DOHH2 (cell line): ENCODE measurements around the gene SIAH2.

ENCODE experiments used
- EZH2phosphoT487 ChIP-seq: fragments of 200-600 bp; sonication (generic); IDR thresholded peaks from 2 replicates; pipeline ENCODE4 v1.6.1; 2017; ENCODE audit warnings: borderline replicate concordance, mild to moderate bottlenecking, antibody characterized with exemption, low read length, moderate library complexity, mixed read lengths
- TF ChIP-seq, protein P1 (sequence below): fragments of 200-600 bp; sonication (generic); IDR thresholded peaks from one replicate; pipeline ENCODE4 v1.5.1; 2014; ENCODE audit warnings: antibody characterized with exemption, mild to moderate bottlenecking, low read depth, low read length; ENCODE audit not compliant: poor library complexity, severe bottlenecking

DNA sequence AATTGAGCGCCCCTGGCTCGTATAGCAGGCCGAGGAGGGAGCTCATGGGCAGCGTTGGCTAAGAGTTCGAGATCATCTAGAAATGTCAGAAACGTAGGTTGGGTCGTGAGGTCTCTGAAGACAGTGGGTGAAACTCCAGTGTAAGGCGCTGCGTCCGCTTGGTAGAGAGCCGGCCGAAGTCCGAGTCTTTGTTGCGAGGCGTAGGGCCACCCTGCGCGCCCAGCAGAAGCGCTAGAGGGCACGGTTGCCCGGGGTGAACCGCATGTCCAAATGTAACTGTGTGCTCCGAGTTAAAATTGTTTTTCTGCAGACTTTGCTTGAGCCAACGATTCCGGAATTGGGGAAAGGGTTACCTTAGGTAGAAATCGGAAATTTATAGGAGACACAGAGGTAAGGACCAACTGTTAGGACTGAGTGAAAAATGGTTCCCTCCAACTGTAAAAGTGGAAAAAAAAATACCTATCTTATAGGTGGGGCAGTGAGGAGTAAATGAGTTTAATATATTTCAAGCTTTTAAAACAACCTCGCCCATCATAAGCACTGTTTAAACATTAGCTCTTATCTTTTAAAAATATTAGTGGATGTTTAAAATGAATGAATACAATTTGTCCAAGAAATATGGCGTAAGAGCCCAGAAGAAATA, 993 bp upstream of the SIAH2 start:
- TF ChIP-seq, protein P1, sequence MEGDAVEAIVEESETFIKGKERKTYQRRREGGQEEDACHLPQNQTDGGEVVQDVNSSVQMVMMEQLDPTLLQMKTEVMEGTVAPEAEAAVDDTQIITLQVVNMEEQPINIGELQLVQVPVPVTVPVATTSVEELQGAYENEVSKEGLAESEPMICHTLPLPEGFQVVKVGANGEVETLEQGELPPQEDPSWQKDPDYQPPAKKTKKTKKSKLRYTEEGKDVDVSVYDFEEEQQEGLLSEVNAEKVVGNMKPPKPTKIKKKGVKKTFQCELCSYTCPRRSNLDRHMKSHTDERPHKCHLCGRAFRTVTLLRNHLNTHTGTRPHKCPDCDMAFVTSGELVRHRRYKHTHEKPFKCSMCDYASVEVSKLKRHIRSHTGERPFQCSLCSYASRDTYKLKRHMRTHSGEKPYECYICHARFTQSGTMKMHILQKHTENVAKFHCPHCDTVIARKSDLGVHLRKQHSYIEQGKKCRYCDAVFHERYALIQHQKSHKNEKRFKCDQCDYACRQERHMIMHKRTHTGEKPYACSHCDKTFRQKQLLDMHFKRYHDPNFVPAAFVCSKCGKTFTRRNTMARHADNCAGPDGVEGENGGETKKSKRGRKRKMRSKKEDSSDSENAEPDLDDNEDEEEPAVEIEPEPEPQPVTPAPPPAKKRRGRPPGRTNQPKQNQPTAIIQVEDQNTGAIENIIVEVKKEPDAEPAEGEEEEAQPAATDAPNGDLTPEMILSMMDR, result peak; percentile 50
- no peak for TF ChIP-seq EZH2phosphoT487
